GM10248 (cell line): ENCODE results near the gene ZNF236.

Experiments
- CTCF ChIA-PET: fragments of 300-600 bp; sonication (Branson Sonifier 250); formaldehyde crosslinking; extraction: SDS; loops from one replicate; lab custom pipeline; 2021; ENCODE audit warnings: antibody characterized with exemption; lab: Yijun Ruan, JAX
- POLR2A ChIA-PET: fragments of 350-650 bp; sonication (Branson Sonifier 250); formaldehyde crosslinking; extraction: SDS; loops from one replicate; lab custom pipeline; 2020; ENCODE audit warnings: antibody characterized with exemption; lab: Yijun Ruan, JAX
- DNase-seq: peaks from one replicate; pipeline ENCODE4 v3.0.0; 2012; ENCODE audit errors: extremely low spot score
- CTCF ChIP-seq: IDR thresholded peaks from 2 replicates; pipeline ENCODE4 v1.5.1; 2012; ENCODE audit warnings: mild to moderate bottlenecking, low read depth; ENCODE audit errors: extremely low read depth, missing control alignments, control extremely low read depth

Gene ZNF236

GRCh38 chr18:76819411-76820136, 2.8 kb upstream of the ZNF236 start:
- TF ChIP-seq CTCF = no peak
- CTCF ChIA-PET = interaction anchor here (1.1 to 12.5 kb wide), 7 partner anchors 10 to 181 kb away, joined by 3 to 179 read pairs (median 5); no protein-coding TSS in a partner anchor
- POLR2A ChIA-PET = interaction anchor here (1.0 kb wide), 1 partner anchor 311 kb away, joined by 6 read pairs; no protein-coding TSS in a partner anchor
- DNase-seq = no peak

- CTCF ChIA-PET = interaction anchor here (0.9 to 12.5 kb wide), 4 partner anchors 8 to 163 kb away, joined by 3 to 179 read pairs (median 4); no protein-coding TSS in a partner anchor
- POLR2A ChIA-PET = no interaction called here
- no peak for DNase-seq
Observed at GRCh38 chr18:76821356-76821874, 942 bp upstream of the ZNF236 start.

GRCh38 chr18:76821875-76822505, 367 bp upstream of the ZNF236 start:
- no peak for TF ChIP-seq CTCF
- POLR2A ChIA-PET = no interaction called here
- CTCF ChIA-PET = interaction anchor here (0.9 to 12.5 kb wide), 3 partner anchors 8 to 162 kb away, joined by 3 to 179 read pairs (median 3); no protein-coding TSS in a partner anchor
- peak; percentile 82 for DNase-seq

More at GRCh38 chr18:76821356-76821874, 942 bp upstream of the ZNF236 start:
- no peak for TF ChIP-seq CTCF

GRCh38 chr18:76823161-76823538, 793 bp downstream of the ZNF236 start:
- DNase-seq = no peak
- no peak for TF ChIP-seq CTCF
- CTCF ChIA-PET = interaction anchor here (1.8 kb wide), 1 partner anchor 20 kb away, joined by 9 read pairs; no protein-coding TSS in a partner anchor
- POLR2A ChIA-PET = no interaction called here

- peak; percentile 26 for TF ChIP-seq CTCF
- CTCF ChIA-PET = interaction anchor here (1.3 to 1.8 kb wide), 2 partner anchors 20 to 388 kb away, joined by 3 to 9 read pairs; no protein-coding TSS in a partner anchor
- POLR2A ChIA-PET = no interaction called here
- DNase-seq = peak; percentile 44
Observed at GRCh38 chr18:76823587-76824011, 1.2 kb downstream of the ZNF236 start.

GRCh38 chr18:76824145-76824676, 1.9 kb downstream of the ZNF236 start:
- no peak for TF ChIP-seq CTCF
- ChIA-PET CTCF (interaction anchor here (1.3 to 1.8 kb wide), 2 partner anchors 21 to 388 kb away, joined by 3 to 9 read pairs; no protein-coding TSS in a partner anchor), POLR2A (no interaction called here)
- no peak for DNase-seq
